ENCODE results near the gene CSNK1G2.
"Not testable (repeated sequence)": the region's sequence is repeated elsewhere in the genome, so short reads cannot be mapped to it uniquely, and the experiment has no call there.

CSNK1G2 gene

GRCh38 chr19:1986357-1987162 lies 45.6 kb downstream of the CSNK1G2 start:
- Histone ChIP-seq H3K36me3 (ENCODE audit: insufficient read depth, low read depth, low read length) (peaks cover 66% of the 10 kb centered on the region), H3K27me3 (ENCODE audit: insufficient read depth, low read length) (no peaks in the 10 kb centered on the region), H3K9ac (ENCODE audit: low read depth, low read length) (no peak overlapping the region), H3K27ac (ENCODE audit: low read length) (no peak overlapping the region), H3K4me3 (ENCODE audit: low read length) (no peak overlapping the region), H3K4me1 (ENCODE audit: insufficient read depth, low read length) (no peaks in the 10 kb centered on the region), H3K9me3 (ENCODE audit: insufficient read depth, low read depth, low read length) (no peaks in the 10 kb centered on the region)

DNA sequence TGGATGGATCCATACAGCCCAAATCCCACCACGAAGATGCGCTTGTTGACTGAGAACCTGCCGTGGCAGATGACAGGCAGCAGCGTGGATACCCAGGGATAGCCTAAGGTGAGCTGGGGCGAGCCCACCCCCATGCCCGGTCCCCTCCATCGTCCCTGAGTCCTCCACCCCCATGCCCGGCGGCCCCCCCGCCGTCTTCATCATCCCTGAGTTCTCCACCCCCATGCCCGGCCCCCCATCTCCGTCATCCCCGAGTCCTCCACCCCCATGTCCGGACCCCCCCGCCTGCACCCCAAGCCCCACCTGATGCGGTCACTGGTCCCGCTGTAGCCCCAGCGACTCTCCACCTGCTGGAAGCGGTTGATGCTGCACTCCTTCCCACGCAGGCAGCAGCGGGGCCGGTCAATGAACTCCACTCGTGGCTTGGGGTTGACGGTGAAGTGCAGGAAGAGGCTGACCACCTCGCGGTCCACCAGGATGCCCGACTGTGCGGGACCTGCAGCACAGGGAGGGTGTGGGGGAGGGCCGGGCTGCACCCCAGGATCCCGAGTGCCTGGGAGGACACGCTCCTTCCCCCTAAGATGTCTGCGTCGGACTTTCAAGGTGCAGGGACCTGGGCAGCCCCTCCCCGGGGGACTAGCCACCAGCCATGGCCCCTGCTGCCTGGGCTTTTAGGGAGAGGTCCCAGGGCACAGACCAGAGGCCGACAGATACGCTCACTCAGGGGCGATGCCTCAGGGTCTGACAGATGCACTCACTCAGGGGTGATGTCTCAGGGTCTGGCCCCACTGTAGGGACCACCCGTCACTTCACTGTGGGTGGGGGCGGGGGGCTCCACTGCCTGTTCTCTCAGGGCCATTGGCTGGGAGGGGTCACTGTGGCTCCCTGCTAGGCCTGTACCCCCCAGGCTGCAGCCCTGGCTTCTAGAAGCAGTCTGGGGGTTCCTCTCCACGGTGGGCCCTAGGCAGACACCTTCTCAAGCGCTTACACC lies 46.5 kb downstream of the CSNK1G2 start:
- H3K4me1 ChIP-seq (ENCODE audit: insufficient read depth, low read length): no peaks in the 10 kb centered on the region
- no peak overlapping the region for H3K27ac ChIP-seq (ENCODE audit: low read length)
- H3K27me3 ChIP-seq (ENCODE audit: insufficient read depth, low read length): no peaks in the 10 kb centered on the region
- peaks cover 59% of the 10 kb centered on the region for H3K36me3 ChIP-seq (ENCODE audit: insufficient read depth, low read depth, low read length)
- no peaks in the 10 kb centered on the region for H3K9me3 ChIP-seq (ENCODE audit: insufficient read depth, low read depth, low read length)
- H3K4me3 ChIP-seq (ENCODE audit: low read length): no peak overlapping the region
- H3K9ac ChIP-seq (ENCODE audit: low read depth, low read length): no peak overlapping the region

DNA sequence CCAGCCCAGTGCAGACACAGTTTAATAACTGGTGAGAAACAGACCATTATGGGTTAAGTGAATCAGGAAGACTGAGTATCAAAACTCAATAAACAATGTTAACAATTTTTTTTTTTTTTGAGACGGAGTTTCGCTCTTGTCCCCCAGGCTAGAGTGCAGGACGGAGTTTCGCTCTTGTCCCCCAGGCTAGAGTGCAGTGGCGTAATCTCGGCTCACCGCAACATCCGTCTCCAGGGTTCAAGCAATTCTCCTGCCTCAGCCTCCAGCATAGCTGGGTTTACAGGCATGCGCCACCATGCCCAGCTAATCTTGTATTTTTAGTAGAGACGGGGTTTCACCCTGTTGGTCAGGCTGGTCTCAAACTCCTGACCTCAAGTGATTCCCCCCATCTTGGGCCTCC lies 47.5 kb downstream of the CSNK1G2 start:
- not testable (repeated sequence) for H3K27me3 ChIP-seq (ENCODE audit: insufficient read depth, low read length); H3K27ac ChIP-seq (ENCODE audit: low read length); H3K4me3 ChIP-seq (ENCODE audit: low read length); H3K9ac ChIP-seq (ENCODE audit: low read depth, low read length); H3K9me3 ChIP-seq (ENCODE audit: insufficient read depth, low read depth, low read length); H3K4me1 ChIP-seq (ENCODE audit: insufficient read depth, low read length)
- H3K36me3 ChIP-seq (ENCODE audit: insufficient read depth, low read depth, low read length): peaks cover 54% of the 10 kb centered on the region

- peaks cover 50% of the 10 kb centered on the region for H3K36me3 ChIP-seq (ENCODE audit: insufficient read depth, low read depth, low read length)
- no peaks in the 10 kb centered on the region for H3K4me1 ChIP-seq (ENCODE audit: insufficient read depth, low read length)
- H3K4me3 ChIP-seq (ENCODE audit: low read length): no peak overlapping the region
- no peak overlapping the region for H3K27ac ChIP-seq (ENCODE audit: low read length)
- no peaks in the 10 kb centered on the region for H3K27me3 ChIP-seq (ENCODE audit: insufficient read depth, low read length)
- H3K9me3 ChIP-seq (ENCODE audit: insufficient read depth, low read depth, low read length): no peaks in the 10 kb centered on the region
- no peak overlapping the region for H3K9ac ChIP-seq (ENCODE audit: low read depth, low read length)
Measured at GRCh38 chr19:1989513-1990229, 48.7 kb downstream of the CSNK1G2 start.

GRCh38 chr19:1990230-1991017 lies 49.5 kb downstream of the CSNK1G2 start:
- no peaks in the 10 kb centered on the region for H3K9me3 ChIP-seq (ENCODE audit: insufficient read depth, low read depth, low read length)
- no peak overlapping the region for H3K9ac ChIP-seq (ENCODE audit: low read depth, low read length)
- H3K27ac ChIP-seq (ENCODE audit: low read length): no peak overlapping the region
- H3K36me3 ChIP-seq (ENCODE audit: insufficient read depth, low read depth, low read length): peaks cover 50% of the 10 kb centered on the region
- H3K27me3 ChIP-seq (ENCODE audit: insufficient read depth, low read length): no peaks in the 10 kb centered on the region
- H3K4me3 ChIP-seq (ENCODE audit: low read length): no peak overlapping the region
- no peaks in the 10 kb centered on the region for H3K4me1 ChIP-seq (ENCODE audit: insufficient read depth, low read length)

GRCh38 chr19:1991018-1991913 lies 50.3 kb downstream of the CSNK1G2 start:
- peaks cover 48% of the 10 kb centered on the region for H3K36me3 ChIP-seq (ENCODE audit: insufficient read depth, low read depth, low read length)
- H3K27ac ChIP-seq (ENCODE audit: low read length): no peak overlapping the region
- no peak overlapping the region for H3K4me3 ChIP-seq (ENCODE audit: low read length)
- no peaks in the 10 kb centered on the region for H3K4me1 ChIP-seq (ENCODE audit: insufficient read depth, low read length)
- H3K27me3 ChIP-seq (ENCODE audit: insufficient read depth, low read length): no peaks in the 10 kb centered on the region
- H3K9ac ChIP-seq (ENCODE audit: low read depth, low read length): no peak overlapping the region
- no peaks in the 10 kb centered on the region for H3K9me3 ChIP-seq (ENCODE audit: insufficient read depth, low read depth, low read length)

DNA sequence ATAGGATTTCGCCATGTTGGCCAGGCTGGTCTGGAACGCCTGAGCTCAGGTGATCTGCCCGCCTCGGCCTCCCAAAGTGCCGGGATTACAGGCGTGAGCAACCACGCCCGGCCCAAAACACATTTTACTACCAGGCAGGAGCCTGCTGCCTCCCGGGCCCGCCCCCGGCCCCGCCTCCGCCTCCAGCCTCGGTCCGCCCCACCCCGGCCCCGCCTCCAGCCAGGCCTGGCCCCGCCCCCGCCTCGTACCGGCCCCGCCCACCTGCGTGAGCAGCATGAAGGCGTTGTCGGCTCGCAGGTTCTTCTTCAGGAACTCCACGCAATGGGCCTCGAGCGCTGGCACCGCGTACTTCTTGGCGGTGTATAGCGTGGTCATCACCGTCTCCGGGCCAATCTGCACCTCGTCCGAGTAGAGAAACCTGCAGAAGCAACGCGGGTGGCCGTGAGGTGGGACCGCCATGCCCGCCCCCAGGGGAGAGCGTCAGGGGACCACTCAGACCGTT lies 51.8 kb downstream of the CSNK1G2 start:
- Histone ChIP-seq H3K36me3 (ENCODE audit: insufficient read depth, low read depth, low read length) (peaks cover 41% of the 10 kb centered on the region), H3K27me3 (ENCODE audit: insufficient read depth, low read length) (no peaks in the 10 kb centered on the region), H3K9ac (ENCODE audit: low read depth, low read length) (no peak overlapping the region), H3K9me3 (ENCODE audit: insufficient read depth, low read depth, low read length) (no peaks in the 10 kb centered on the region), H3K4me3 (ENCODE audit: low read length) (no peak overlapping the region), H3K4me1 (ENCODE audit: insufficient read depth, low read length) (no peaks in the 10 kb centered on the region), H3K27ac (ENCODE audit: low read length) (no peak overlapping the region)

DNA sequence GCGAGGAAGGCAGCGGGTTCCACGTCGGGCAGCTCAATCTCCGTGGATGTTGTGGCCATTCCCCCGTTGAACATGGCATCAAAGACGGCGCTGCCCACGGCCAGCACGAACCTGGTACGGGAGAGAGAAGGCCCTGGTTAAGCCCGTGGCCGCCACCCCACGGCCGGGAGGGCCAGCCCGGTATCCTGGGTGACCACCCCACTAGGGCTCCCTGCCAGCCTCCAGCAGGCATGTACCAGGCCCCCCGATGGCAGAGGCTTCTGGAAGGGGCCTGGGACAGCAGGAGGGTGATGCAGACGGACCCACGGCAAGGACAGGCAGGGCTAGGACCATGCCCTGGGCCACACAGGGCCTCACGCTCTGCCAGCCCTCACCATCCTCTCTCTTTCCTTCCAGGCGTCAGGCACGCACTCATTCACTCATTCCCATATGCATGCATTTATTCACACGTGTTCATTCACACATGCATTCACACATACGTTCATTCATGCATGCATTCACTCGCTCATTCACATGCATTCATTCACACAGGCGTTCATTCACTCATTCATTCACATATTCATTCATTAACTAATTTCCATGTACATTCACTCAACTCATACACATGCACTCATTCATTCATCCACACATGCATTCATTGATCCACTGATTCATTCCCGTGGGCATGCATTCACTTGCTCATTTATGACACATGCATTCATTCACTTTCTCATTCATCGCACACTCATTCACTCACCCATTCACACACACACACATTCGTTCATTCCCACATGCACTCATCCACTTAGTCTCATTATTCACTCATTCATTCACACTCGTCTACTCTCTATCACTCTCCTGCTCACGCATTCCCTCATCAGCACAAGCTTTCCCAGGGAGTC lies 56.6 kb downstream of the CSNK1G2 start:
- no peak overlapping the region for H3K4me3 ChIP-seq (ENCODE audit: low read length)
- H3K27ac ChIP-seq (ENCODE audit: low read length): no peak overlapping the region
- H3K9me3 ChIP-seq (ENCODE audit: insufficient read depth, low read depth, low read length): no peaks in the 10 kb centered on the region
- peaks cover 15% of the 10 kb centered on the region for H3K36me3 ChIP-seq (ENCODE audit: insufficient read depth, low read depth, low read length)
- H3K27me3 ChIP-seq (ENCODE audit: insufficient read depth, low read length): no peaks in the 10 kb centered on the region
- no peak overlapping the region for H3K9ac ChIP-seq (ENCODE audit: low read depth, low read length)
- H3K4me1 ChIP-seq (ENCODE audit: insufficient read depth, low read length): no peaks in the 10 kb centered on the region

DNA sequence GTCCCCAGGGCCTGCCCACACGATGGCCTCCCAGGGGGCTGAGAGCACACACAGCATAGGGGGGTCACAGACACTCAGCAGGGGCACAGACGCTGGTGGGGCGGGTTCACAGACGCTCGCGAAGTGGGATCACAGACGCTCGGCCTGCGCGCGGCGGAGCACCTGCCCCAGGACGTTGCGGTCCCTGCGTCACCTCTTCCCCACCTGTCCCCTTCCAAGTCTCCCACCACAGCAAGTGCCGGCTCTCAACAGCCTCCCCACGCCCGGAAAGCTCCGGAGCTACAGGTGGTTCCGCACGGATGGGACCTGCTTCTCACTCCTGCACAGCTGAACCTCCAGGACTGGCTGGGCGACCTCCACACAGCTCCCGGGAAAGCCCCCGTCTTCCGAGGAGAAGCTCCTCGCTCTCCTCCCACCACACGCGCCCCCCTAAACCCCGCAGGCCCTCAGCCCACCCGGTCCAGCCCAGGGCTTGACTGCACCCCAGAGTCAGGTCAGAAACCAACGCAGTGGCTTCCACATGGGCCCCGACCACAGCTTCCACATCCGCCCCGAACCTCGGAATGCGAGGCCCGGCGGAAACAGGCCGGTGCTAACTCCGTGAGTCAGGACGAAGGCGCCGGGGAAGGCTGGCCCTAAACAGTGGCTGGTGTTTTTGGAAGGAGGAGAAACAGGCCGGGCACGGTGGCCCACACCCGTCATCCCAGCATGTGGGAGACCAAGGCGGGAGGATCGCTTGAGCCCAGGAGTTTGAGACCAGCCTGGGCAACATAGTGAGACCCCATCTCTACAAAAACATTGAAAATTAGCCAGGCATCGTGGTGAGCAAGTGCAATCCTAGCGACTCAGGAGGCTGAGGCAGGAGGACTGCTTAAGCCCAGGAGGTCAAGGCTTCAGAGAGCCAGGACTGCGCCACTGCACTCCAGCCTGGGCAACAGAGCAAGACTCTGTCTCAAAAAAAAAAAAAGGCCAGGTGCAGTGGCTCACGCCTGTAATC lies 58.0 kb downstream of the CSNK1G2 start:
- H3K9ac ChIP-seq (ENCODE audit: low read depth, low read length): no peak overlapping the region
- H3K9me3 ChIP-seq (ENCODE audit: insufficient read depth, low read depth, low read length): no peaks in the 10 kb centered on the region
- H3K36me3 ChIP-seq (ENCODE audit: insufficient read depth, low read depth, low read length): peaks cover 15% of the 10 kb centered on the region
- no peaks in the 10 kb centered on the region for H3K4me1 ChIP-seq (ENCODE audit: insufficient read depth, low read length)
- no peak overlapping the region for H3K27ac ChIP-seq (ENCODE audit: low read length)
- H3K4me3 ChIP-seq (ENCODE audit: low read length): no peak overlapping the region
- H3K27me3 ChIP-seq (ENCODE audit: insufficient read depth, low read length): no peaks in the 10 kb centered on the region
